Glutamatergic neuron (in vitro differentiated cells): Measurements from ENCODE around the gene SMARCA1. TPM values are rescaled to one million over a fixed set of nuclear protein-coding genes. Genes with fewer than 3 reads are reported as not detected.
"Not testable (repeated sequence)": the region's sequence is repeated elsewhere in the genome, so short reads cannot be mapped to it uniquely, and the experiment has no call there.

Source experiments
- DNase-seq: peaks from one replicate; pipeline ENCODE4 v3.0.0; 2022
- H3K27ac Mint-ChIP-seq: one replicate; pipeline ENCODE4 v1.8.0; 2020; ENCODE audit warnings: mild to moderate bottlenecking, mixed read lengths, inconsistent platforms; ENCODE audit not compliant: unreplicated experiment
- H3K27me3 Mint-ChIP-seq: one replicate; pipeline ENCODE4 v1.8.0; 2020; ENCODE audit warnings: mild to moderate bottlenecking, moderate library complexity, mixed read lengths, inconsistent platforms; ENCODE audit not compliant: unreplicated experiment
- H3K36me3 Mint-ChIP-seq: one replicate; pipeline ENCODE4 v1.8.0; 2020; ENCODE audit warnings: mild to moderate bottlenecking, mixed read lengths, inconsistent platforms; ENCODE audit not compliant: unreplicated experiment
- H3K4me1 Mint-ChIP-seq: one replicate; pipeline ENCODE4 v1.8.0; 2020; ENCODE audit warnings: mild to moderate bottlenecking, low read depth, mixed read lengths, inconsistent platforms; ENCODE audit not compliant: unreplicated experiment
- H3K4me3 Mint-ChIP-seq: one replicate; pipeline ENCODE4 v1.8.0; 2020; ENCODE audit warnings: mild to moderate bottlenecking, mixed read lengths, inconsistent platforms; ENCODE audit not compliant: unreplicated experiment
- H3K9me3 Mint-ChIP-seq: one replicate; pipeline ENCODE4 v1.8.0; 2020; ENCODE audit warnings: mild to moderate bottlenecking, moderate library complexity, mixed read lengths, inconsistent platforms; ENCODE audit not compliant: unreplicated experiment
- total RNA-seq: library from RNA; stranded (reverse); fragmentation: NEBNext Ultra II Directional; extraction: Animal tissue kit (Norgen Biotek cat#: 25700); gene quantifications from one replicate; pipeline ENCODE4 v1.2.1, GENCODE V29; 2021; ENCODE audit not compliant: unreplicated experiment
- TF ChIP-seq, protein P1 (sequence below): fragments of 200-600 bp; sonication (generic); IDR thresholded peaks from one replicate; pipeline ENCODE4 v1.5.0; 2021; ENCODE audit not compliant: partially characterized antibody, unreplicated experiment

The SMARCA1 gene
- total RNA-seq, 1 donor from 2014 or later: 55.7 TPM

DNA sequence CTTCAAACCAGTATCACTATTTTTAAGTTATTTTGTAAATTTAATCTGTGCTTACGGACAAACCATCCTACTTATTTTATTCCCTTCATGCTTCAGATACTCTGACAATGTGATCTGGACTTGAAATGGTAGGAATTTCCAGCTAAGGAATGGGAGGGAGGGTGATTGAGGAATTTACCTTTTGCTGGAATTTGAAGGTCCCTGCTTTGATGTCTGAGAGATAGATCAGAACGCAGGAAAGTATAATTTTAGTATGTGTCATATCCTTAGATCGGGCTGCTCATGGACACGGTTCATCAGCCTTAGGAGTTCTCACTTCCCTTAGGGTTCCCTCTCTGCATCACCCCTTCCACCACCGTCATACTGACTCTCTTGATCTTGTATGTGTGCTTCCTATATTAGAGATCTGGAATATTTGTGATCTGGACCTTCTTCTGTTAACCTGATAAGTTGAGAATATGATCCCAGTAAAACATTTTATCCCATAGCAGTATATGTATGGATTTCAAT is 33.6 kb upstream of the SMARCA1 start:
- no peak overlapping the region for H3K27ac Mint-ChIP-seq
- H3K4me3 Mint-ChIP-seq: no peak overlapping the region
- no peak for DNase-seq
- H3K4me1 Mint-ChIP-seq: no peaks in the 10 kb centered on the region
- no peaks in the 10 kb centered on the region for H3K27me3 Mint-ChIP-seq
- no peaks in the 10 kb centered on the region for H3K36me3 Mint-ChIP-seq
- TF ChIP-seq, protein P1, sequence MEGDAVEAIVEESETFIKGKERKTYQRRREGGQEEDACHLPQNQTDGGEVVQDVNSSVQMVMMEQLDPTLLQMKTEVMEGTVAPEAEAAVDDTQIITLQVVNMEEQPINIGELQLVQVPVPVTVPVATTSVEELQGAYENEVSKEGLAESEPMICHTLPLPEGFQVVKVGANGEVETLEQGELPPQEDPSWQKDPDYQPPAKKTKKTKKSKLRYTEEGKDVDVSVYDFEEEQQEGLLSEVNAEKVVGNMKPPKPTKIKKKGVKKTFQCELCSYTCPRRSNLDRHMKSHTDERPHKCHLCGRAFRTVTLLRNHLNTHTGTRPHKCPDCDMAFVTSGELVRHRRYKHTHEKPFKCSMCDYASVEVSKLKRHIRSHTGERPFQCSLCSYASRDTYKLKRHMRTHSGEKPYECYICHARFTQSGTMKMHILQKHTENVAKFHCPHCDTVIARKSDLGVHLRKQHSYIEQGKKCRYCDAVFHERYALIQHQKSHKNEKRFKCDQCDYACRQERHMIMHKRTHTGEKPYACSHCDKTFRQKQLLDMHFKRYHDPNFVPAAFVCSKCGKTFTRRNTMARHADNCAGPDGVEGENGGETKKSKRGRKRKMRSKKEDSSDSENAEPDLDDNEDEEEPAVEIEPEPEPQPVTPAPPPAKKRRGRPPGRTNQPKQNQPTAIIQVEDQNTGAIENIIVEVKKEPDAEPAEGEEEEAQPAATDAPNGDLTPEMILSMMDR: no peak
- H3K9me3 Mint-ChIP-seq: no peaks in the 10 kb centered on the region

DNA sequence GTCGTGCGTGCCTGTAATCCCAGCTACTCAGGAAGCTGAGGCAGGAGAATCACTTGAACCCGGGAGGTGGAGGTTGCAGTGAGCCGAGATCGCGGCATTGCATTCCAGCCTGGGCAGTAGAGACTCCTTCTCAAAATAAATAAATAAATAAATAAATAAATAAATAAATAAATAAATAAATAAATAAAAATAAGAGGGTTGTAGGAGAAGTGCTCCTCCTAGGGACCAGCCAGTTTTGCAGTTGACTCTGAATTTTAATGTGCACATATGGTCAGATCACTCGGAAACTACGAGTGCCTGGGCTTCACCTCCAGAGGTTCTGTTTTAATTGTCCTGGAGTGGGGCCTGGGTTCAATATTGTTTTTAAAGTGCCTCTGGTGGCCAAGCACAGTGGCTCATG is 31.5 kb upstream of the SMARCA1 start:
- not testable (repeated sequence) for H3K4me1 Mint-ChIP-seq, H3K27ac Mint-ChIP-seq, H3K9me3 Mint-ChIP-seq, H3K27me3 Mint-ChIP-seq, H3K4me3 Mint-ChIP-seq, H3K36me3 Mint-ChIP-seq, DNase-seq

DNA sequence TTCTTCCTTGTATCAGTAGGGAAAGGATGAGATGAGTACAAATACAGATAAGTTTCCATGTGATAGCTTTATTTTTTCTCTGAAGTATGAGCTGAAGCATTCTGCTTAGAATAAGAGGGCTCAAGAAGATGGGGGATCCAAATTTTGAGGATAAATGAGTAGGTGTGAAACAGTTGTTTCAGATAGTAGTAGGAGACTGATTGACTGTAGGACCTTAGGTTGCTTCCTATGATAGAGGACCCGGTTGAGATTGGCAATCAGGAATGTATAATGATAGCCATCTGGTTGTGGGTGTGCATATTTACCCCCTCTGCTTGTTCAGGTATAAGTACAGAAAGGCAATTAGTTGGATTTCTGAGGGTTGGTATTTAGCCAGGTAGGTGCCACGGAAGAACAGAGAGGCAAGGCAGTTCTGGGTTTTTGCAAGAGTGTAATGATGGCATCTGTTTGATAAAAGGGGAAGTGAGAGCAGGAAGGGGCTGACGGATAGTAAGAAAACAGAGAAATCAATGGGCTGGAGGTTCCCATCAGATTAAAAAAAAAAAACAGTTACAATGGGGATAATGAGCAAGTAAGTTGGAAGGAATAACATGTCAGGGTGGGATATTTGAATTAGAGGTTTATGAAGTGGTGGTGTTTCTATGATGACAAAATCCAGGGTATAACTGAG is 30.5 kb upstream of the SMARCA1 start:
- Mint-ChIP-seq H3K4me3 (no peak overlapping the region), H3K27me3 (no peaks in the 10 kb centered on the region), H3K9me3 (no peaks in the 10 kb centered on the region), H3K4me1 (no peaks in the 10 kb centered on the region), H3K36me3 (no peaks in the 10 kb centered on the region), H3K27ac (no peak overlapping the region)
- no peak for DNase-seq
- TF ChIP-seq, protein P1: no peak

DNA sequence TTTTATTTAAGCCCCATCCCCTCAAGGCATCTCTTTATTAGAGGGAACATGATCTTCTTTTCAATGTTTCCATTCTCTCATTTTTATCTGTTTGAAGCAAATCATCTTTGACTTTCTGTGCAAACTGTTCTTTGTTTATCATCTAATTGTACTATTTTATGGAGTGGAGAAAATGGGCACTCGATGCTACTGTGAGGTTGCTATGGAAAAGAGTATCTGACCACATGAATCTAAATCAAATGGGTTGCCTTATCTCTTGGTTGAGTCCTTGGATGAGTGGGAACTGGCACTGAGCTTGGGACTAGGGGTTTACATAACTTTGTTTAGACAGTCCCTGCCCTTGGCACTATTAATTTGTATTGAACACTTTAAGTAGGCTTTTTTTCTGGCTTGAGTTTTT is 25.8 kb upstream of the SMARCA1 start:
- DNase-seq: no peak
- H3K4me3 Mint-ChIP-seq: no peak overlapping the region
- TF ChIP-seq, protein P1: no peak
- no peaks in the 10 kb centered on the region for H3K9me3 Mint-ChIP-seq
- no peaks in the 10 kb centered on the region for H3K27me3 Mint-ChIP-seq
- no peak overlapping the region for H3K27ac Mint-ChIP-seq
- H3K36me3 Mint-ChIP-seq: no peaks in the 10 kb centered on the region
- no peaks in the 10 kb centered on the region for H3K4me1 Mint-ChIP-seq

DNA sequence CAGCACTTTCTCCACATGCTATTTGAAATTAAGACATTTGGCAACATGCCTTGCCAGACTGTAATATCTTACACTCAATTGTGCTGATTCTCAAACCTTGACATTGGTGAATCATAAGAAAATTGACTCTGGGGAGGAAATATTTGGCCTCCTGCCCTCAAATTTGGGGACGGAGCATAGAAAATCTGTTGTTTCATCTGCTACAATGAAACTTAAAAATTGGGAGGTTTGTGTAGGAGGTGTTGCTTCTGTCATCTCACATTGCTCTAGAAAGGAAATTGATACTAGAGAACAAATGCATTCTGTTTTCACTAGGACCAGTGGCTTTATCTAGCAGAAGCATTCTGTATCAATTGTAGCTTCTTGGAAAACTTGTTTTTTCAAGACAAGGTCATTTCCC is 22.1 kb upstream of the SMARCA1 start:
- Mint-ChIP-seq H3K27me3 (no peaks in the 10 kb centered on the region), H3K9me3 (no peaks in the 10 kb centered on the region), H3K36me3 (no peaks in the 10 kb centered on the region), H3K27ac (no peak overlapping the region), H3K4me3 (no peak overlapping the region), H3K4me1 (peaks cover 3% of the 10 kb centered on the region)
- TF ChIP-seq, protein P1: no peak
- DNase-seq: no peak
